Measurements from ENCODE around the gene RERE. TPM values are rescaled to one million over a fixed set of nuclear protein-coding genes. Genes with fewer than 3 reads are reported as not detected.

The RERE gene
- total and polyA plus RNA-seq, 2 donors (not counting 3 experiments of a cell fraction or from before 2014, with no cell fraction given): 14.1 to 113 TPM

DNA sequence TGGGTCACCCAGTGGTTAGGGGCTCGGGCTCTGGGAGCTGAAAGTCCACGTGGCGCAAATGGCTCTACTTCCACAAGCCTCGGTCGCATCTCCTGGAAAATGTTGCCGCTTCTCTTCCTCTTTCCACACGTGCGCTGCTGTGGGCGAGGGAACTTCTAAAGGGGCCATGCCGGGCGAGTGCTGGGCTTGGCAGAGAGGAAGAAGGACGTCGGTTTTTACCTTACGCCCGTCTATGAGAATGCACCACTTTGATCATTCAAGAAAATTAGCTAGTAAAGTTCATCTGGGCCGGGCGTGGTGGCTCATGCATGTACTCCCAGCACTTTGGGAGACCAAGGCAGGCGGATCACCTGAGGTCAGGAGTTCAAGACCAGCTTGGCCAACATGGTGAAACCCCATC, 489.2 kb downstream of the RERE start:
- H3K4me1 ChIP-seq (ENCODE audit: control insufficient read depth, extremely low read depth, insufficient read depth, low read length): no peaks in the 10 kb centered on the region
- intact Hi-C loops (cut with micrococcal nuclease): no loop called here

More for the DNA sequence above, 489.2 kb downstream of the RERE start:
- Histone ChIP-seq H4K20me1 (replicated peaks; ENCODE audit: control insufficient read depth, extremely low read depth, insufficient read depth, low read length) (no peaks in the 10 kb centered on the region), H3K9me1 (replicated peaks; ENCODE audit: control insufficient read depth, extremely low read depth, insufficient read depth, low read length) (no peaks in the 10 kb centered on the region), H3K27ac (ENCODE audit: insufficient read depth, low read depth, low read length) (no peak overlapping the region), H3K4me2 (ENCODE audit: insufficient read depth, low read length) (no peak overlapping the region), H3K27me3 (ENCODE audit: control insufficient read depth in 2 of 2, insufficient read depth in 2 of 2, low read length in 2 of 2) (no peaks in the 10 kb centered on the region), H2AFZ (ENCODE audit: low read depth, low read length) (no peak overlapping the region), H3K9me3 (replicated peaks; ENCODE audit: control insufficient read depth, insufficient read depth, low read length) (no peaks in the 10 kb centered on the region), H3K36me3 (ENCODE audit: control insufficient read depth in 2 of 2, extremely low read depth in 1 of 2, insufficient read depth in 2 of 2, low read length in 2 of 2) (no peaks in the 10 kb centered on the region), H3K9ac (replicated peaks; ENCODE audit: extremely low read depth, insufficient read depth, low read length) (no peak overlapping the region), H3K79me2 (ENCODE audit: control insufficient read depth, insufficient read depth, low read length) (no peaks in the 10 kb centered on the region), H3K4me3 (replicated peaks in 1 of 3; ENCODE audit: insufficient read depth in 1 of 3, low read depth in 1 of 3, low read length in 3 of 3) (no peak overlapping the region)
- POLR2A ChIA-PET: no interaction called here
- BruUV-seq (replicated peaks): no TSS peak
- CTCF ChIA-PET: interaction anchor here (0.9 to 1.7 kb wide), 3 partner anchors 15 to 313 kb away, joined by 3 to 5 read pairs (median 3); no protein-coding TSS in a partner anchor
- FAIRE-seq: no peak
- dilution Hi-C loops (cut with MboI; ENCODE audit: extremely low pct_ligation_motif_present, low sequenced_read_pairs): no loop called here
- no peak for DNase-seq (ENCODE audit: low read depth, low spot score)
- TF ChIP-seq, protein P1, sequence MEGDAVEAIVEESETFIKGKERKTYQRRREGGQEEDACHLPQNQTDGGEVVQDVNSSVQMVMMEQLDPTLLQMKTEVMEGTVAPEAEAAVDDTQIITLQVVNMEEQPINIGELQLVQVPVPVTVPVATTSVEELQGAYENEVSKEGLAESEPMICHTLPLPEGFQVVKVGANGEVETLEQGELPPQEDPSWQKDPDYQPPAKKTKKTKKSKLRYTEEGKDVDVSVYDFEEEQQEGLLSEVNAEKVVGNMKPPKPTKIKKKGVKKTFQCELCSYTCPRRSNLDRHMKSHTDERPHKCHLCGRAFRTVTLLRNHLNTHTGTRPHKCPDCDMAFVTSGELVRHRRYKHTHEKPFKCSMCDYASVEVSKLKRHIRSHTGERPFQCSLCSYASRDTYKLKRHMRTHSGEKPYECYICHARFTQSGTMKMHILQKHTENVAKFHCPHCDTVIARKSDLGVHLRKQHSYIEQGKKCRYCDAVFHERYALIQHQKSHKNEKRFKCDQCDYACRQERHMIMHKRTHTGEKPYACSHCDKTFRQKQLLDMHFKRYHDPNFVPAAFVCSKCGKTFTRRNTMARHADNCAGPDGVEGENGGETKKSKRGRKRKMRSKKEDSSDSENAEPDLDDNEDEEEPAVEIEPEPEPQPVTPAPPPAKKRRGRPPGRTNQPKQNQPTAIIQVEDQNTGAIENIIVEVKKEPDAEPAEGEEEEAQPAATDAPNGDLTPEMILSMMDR (IDR thresholded peaks at IDR 0.05; ENCODE audit: extremely low read depth in 1 of 2, insufficient read depth in 1 of 2, low read depth in 1 of 2, low read length in 2 of 2): no peak
- TF ChIP-seq FOS (IDR thresholded peaks at IDR 0.05; ENCODE audit: borderline replicate concordance, insufficient read depth, low read length) (no peak), POLR2A (IDR thresholded peaks at IDR 0.05; ENCODE audit: low read depth, low read length) (no peak), POLR2AphosphoS5 (IDR thresholded peaks at IDR 0.05; ENCODE audit: insufficient read depth, low read depth, low read length) (no peak), EZH2 (IDR thresholded peaks at IDR 0.05; ENCODE audit: borderline replicate concordance, low read depth, low read length, severe bottlenecking) (no peak), MYC (IDR thresholded peaks at IDR 0.05; ENCODE audit: low read depth, low read length) (no peak), JUN (IDR thresholded peaks at IDR 0.05; ENCODE audit: borderline replicate concordance, insufficient read depth, insufficient read length, low read depth) (no peak), GATA2 (IDR thresholded peaks at IDR 0.05; ENCODE audit: insufficient read depth, insufficient read length, low read depth, low read length) (no peak)
- TF ChIP-seq, protein P2, sequence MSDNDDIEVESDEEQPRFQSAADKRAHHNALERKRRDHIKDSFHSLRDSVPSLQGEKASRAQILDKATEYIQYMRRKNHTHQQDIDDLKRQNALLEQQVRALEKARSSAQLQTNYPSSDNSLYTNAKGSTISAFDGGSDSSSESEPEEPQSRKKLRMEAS (IDR thresholded peaks at IDR 0.05; ENCODE audit: insufficient read depth, insufficient read length): no peak
